ENCODE measurements around the gene SAFB2. TPM values are rescaled to one million over a fixed set of nuclear protein-coding genes. Genes with fewer than 3 reads are reported as not detected.

The SAFB2 gene
- total RNA-seq, 4 donors from 2014 or later = 13.7 to 19.8 (median 18.4) TPM

DNA sequence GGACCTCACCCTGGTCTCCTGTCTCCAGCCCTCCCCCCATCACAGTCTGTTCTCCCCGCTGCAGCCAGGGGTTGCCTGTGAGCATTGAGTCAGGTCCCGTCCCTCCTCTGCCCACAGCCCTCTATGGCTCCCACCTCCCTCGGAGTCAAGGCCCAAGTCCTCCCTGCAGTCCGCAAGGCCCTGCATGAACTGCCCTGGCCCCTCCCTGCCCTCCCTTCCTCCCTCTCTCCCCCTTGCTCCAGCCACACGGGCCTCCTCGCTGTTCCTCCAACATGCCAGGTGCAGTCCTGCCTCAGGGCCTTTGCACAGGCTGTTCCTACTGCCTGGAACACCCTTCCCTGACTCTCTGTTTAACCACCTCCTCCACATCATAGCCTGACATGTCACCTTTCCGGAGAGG lies 57.6 kb downstream of the SAFB2 start:
- H3K9me3 ChIP-seq = peaks cover 0 to 4% (median 0%) of the 10 kb centered on the region in 3 donors
- no peak for DNase-seq
- H3K36me3 ChIP-seq = no peaks in the 10 kb centered on the region
- in situ Hi-C loops (cut with MboI; ENCODE audit: low sequenced_read_pairs in 4 of 4) = no loop called here
- ATAC-seq = no peak
- H3K27ac ChIP-seq = no peak overlapping the region
- TF ChIP-seq POLR2A (IDR thresholded peaks at IDR 0.05) (no peak), CTCF (IDR thresholded peaks at IDR 0.05 in 4 of 5, conservative IDR thresholded peaks at IDR 0.05 in 1 of 5) (no peak)
- intact Hi-C loops (cut with DNase I; ENCODE audit: low total_unique reads) = no loop called here
- no peaks in the 10 kb centered on the region for H3K4me1 ChIP-seq
- peaks cover 64 to 78% (median 66%) of the 10 kb centered on the region in 3 donors for H3K27me3 ChIP-seq
- no peak overlapping the region for H3K4me3 ChIP-seq

GRCh38 chr19:5563935-5564612 lies 58.5 kb downstream of the SAFB2 start:
- no peak for TF ChIP-seq POLR2A (IDR thresholded peaks at IDR 0.05)
- intact Hi-C loops (cut with DNase I; ENCODE audit: low total_unique reads) (no loop called here), in situ Hi-C loops (cut with MboI; ENCODE audit: low sequenced_read_pairs in 4 of 4) (no loop called here)
- Histone ChIP-seq H3K27ac (no peak overlapping the region), H3K4me3 (no peak overlapping the region), H3K4me1 (no peaks in the 10 kb centered on the region), H3K36me3 (no peaks in the 10 kb centered on the region), H3K27me3 (peaks cover 66 to 74% (median 66%) of the 10 kb centered on the region in 3 donors), H3K9me3 (peaks cover 0 to 4% (median 0%) of the 10 kb centered on the region in 3 donors)
- DNase-seq (no peak), ATAC-seq (peak in 1 of 2 donors; percentile 39)

GRCh38 chr19:5563008-5563431 lies 59.6 kb downstream of the SAFB2 start:
- H3K4me3 ChIP-seq = no peak overlapping the region
- intact Hi-C loops (cut with DNase I; ENCODE audit: low total_unique reads) (no loop called here), in situ Hi-C loops (cut with MboI; ENCODE audit: low sequenced_read_pairs in 4 of 4) (no loop called here)
- DNase-seq (no peak), ATAC-seq (no peak)
- peaks cover 0 to 4% (median 0%) of the 10 kb centered on the region in 3 donors for H3K9me3 ChIP-seq
- no peak overlapping the region for H3K27ac ChIP-seq
- TF ChIP-seq POLR2A (IDR thresholded peaks at IDR 0.05) = no peak
- TF ChIP-seq CTCF (IDR thresholded peaks at IDR 0.05 in 4 of 5, conservative IDR thresholded peaks at IDR 0.05 in 1 of 5) = no peak
- H3K36me3 ChIP-seq = no peaks in the 10 kb centered on the region
- no peaks in the 10 kb centered on the region for H3K4me1 ChIP-seq
- peaks cover 60 to 73% (median 66%) of the 10 kb centered on the region in 3 donors for H3K27me3 ChIP-seq

- in situ Hi-C loops (cut with MboI; ENCODE audit: low sequenced_read_pairs in 4 of 4) = no loop called here
- TF ChIP-seq POLR2A (IDR thresholded peaks at IDR 0.05) (no peak), CTCF (IDR thresholded peaks at IDR 0.05 in 4 of 5, conservative IDR thresholded peaks at IDR 0.05 in 1 of 5) (no peak)
- DNase-seq (no peak), ATAC-seq (no peak)
- Histone ChIP-seq H3K27me3 (peaks cover 55 to 77% (median 68%) of the 10 kb centered on the region in 3 donors), H3K36me3 (no peaks in the 10 kb centered on the region), H3K27ac (no peak overlapping the region), H3K4me1 (no peaks in the 10 kb centered on the region), H3K9me3 (peaks cover 0 to 4% (median 0%) of the 10 kb centered on the region in 3 donors), H3K4me3 (no peak overlapping the region)
- intact Hi-C loops (cut with DNase I; ENCODE audit: low total_unique reads) = no loop called here
Observed at GRCh38 chr19:5562280-5562679, 60.3 kb downstream of the SAFB2 start.

- Histone ChIP-seq H3K4me1 (no peaks in the 10 kb centered on the region), H3K4me3 (no peak overlapping the region), H3K9me3 (peaks cover 0 to 4% (median 0%) of the 10 kb centered on the region in 3 donors), H3K27me3 (peaks cover 48 to 70% (median 61%) of the 10 kb centered on the region in 3 donors), H3K27ac (no peak overlapping the region), H3K36me3 (no peaks in the 10 kb centered on the region)
- intact Hi-C loops (cut with DNase I; ENCODE audit: low total_unique reads) (no loop called here), in situ Hi-C loops (cut with MboI; ENCODE audit: low sequenced_read_pairs in 4 of 4) (no loop called here)
- DNase-seq (no peak), ATAC-seq (no peak)
- TF ChIP-seq POLR2A (IDR thresholded peaks at IDR 0.05) (no peak), CTCF (IDR thresholded peaks at IDR 0.05 in 4 of 5, conservative IDR thresholded peaks at IDR 0.05 in 1 of 5) (peak in 1 of 5 experiments; percentile 18)
Observed at GRCh38 chr19:5561559-5561958, 61.0 kb downstream of the SAFB2 start.
